MM.1S (cell line): Measurements from ENCODE around the gene TET2.

Source experiments
- DNase-seq: peaks from one replicate; pipeline ENCODE4 v3.0.0-alpha.2; 2015
- H2AFZ ChIP-seq: fragments of 300-600 bp; sonication (generic); 2 replicates; pipeline ENCODE4 v1.6.0; 2016; ENCODE audit warnings: antibody characterized with exemption, low read length
- H3F3A ChIP-seq: fragments of 300-600 bp; sonication (generic); 2 replicates; pipeline ENCODE4 v1.6.1; 2016; ENCODE audit warnings: mild to moderate bottlenecking, antibody characterized with exemption, low read length, moderate library complexity, mixed read lengths; ENCODE audit not compliant: insufficient read depth
- H3K27ac ChIP-seq: fragments of 300-600 bp; sonication (generic); 2 replicates; pipeline ENCODE4 v1.5.1; 2016; ENCODE audit warnings: mild to moderate bottlenecking, low read length
- H3K27me3 ChIP-seq: fragments of 300-600 bp; sonication (generic); replicated peaks from 2 replicates; pipeline ENCODE4 v1.6.0; 2016; ENCODE audit warnings: low read length; ENCODE audit not compliant: insufficient read depth
- H3K36me3 ChIP-seq: fragments of 300-600 bp; sonication (generic); replicated peaks from 2 replicates; pipeline ENCODE4 v1.6.1; 2016; ENCODE audit warnings: mild to moderate bottlenecking, low read length, mixed read lengths; ENCODE audit not compliant: insufficient read depth
- H3K4me1 ChIP-seq: fragments of 300-600 bp; sonication (generic); 2 replicates; pipeline ENCODE4 v1.6.1; 2016; ENCODE audit warnings: low read length, mixed read lengths
- H3K4me2 ChIP-seq: fragments of 300-600 bp; sonication (generic); 2 replicates; pipeline ENCODE4 v1.6.0; 2016; ENCODE audit warnings: low read depth, low read length
- H3K4me3 ChIP-seq: fragments of 300-600 bp; sonication (generic); 2 replicates; pipeline ENCODE4 v1.5.1; 2016; ENCODE audit warnings: low read length, mixed read lengths
- H3K79me2 ChIP-seq: fragments of 300-600 bp; sonication (generic); 2 replicates; pipeline ENCODE4 v1.6.1; 2016; ENCODE audit warnings: mixed run types, low read length, mixed read lengths
- H3K9ac ChIP-seq: fragments of 300-600 bp; sonication (generic); 2 replicates; pipeline ENCODE4 v1.6.1; 2016; ENCODE audit warnings: low read length, mixed read lengths
- H3K9me2 ChIP-seq: fragments of 300-600 bp; sonication (generic); replicated peaks from 2 replicates; pipeline ENCODE4 v1.6.1; 2016; ENCODE audit warnings: mild to moderate bottlenecking, low read length, mixed read lengths; ENCODE audit not compliant: insufficient read depth
- H3K9me3 ChIP-seq: fragments of 300-600 bp; sonication (generic); replicated peaks from 2 replicates; pipeline ENCODE4 v1.6.1; 2016; ENCODE audit warnings: mild to moderate bottlenecking, low read length, mixed read lengths; ENCODE audit not compliant: insufficient read depth
- H4K20me1 ChIP-seq: fragments of 300-600 bp; sonication (generic); 2 replicates; pipeline ENCODE4 v1.6.1; 2016; ENCODE audit warnings: mild to moderate bottlenecking, low read length, moderate library complexity, mixed read lengths; ENCODE audit not compliant: insufficient read depth
- CTCF ChIP-seq: fragments of 300-600 bp; sonication (generic); IDR thresholded peaks from 2 replicates; pipeline ENCODE4 v1.5.1; 2016; ENCODE audit warnings: antibody characterized with exemption, low read length, mixed read lengths
- EZH2 ChIP-seq: fragments of 300-600 bp; sonication (generic); optimal IDR thresholded peaks from 2 replicates; pipeline ENCODE3; 2017; ENCODE audit warnings: low read depth, mild to moderate bottlenecking, antibody characterized with exemption, low read length, mixed read lengths
- EZH2phosphoT487 ChIP-seq: fragments of 300-600 bp; sonication (generic); IDR thresholded peaks from 2 replicates; pipeline ENCODE4 v1.6.1; 2018; ENCODE audit warnings: antibody characterized with exemption, low read length

The TET2 gene

GRCh38 chr4:105227054-105227453 is 80.4 kb downstream of the TET2 start:
- H3K27ac ChIP-seq = no peak overlapping the region
- no peak for DNase-seq
- H3K4me1 ChIP-seq = no peaks in the 10 kb centered on the region
- no peaks in the 10 kb centered on the region for H3K27me3 ChIP-seq
- no peaks in the 10 kb centered on the region for H3K36me3 ChIP-seq
- no peak overlapping the region for H3K9ac ChIP-seq
- no peaks in the 10 kb centered on the region for H3F3A ChIP-seq
- H3K9me2 ChIP-seq = no peaks in the 10 kb centered on the region
- H4K20me1 ChIP-seq = no peaks in the 10 kb centered on the region
- no peaks in the 10 kb centered on the region for H3K79me2 ChIP-seq
- no peaks in the 10 kb centered on the region for H3K9me3 ChIP-seq
- H2AFZ ChIP-seq = no peak overlapping the region
- H3K4me3 ChIP-seq = no peak overlapping the region
- TF ChIP-seq EZH2phosphoT487 = no peak
- no peak for TF ChIP-seq CTCF
- TF ChIP-seq EZH2 = no peak
- no peak overlapping the region for H3K4me2 ChIP-seq

DNA sequence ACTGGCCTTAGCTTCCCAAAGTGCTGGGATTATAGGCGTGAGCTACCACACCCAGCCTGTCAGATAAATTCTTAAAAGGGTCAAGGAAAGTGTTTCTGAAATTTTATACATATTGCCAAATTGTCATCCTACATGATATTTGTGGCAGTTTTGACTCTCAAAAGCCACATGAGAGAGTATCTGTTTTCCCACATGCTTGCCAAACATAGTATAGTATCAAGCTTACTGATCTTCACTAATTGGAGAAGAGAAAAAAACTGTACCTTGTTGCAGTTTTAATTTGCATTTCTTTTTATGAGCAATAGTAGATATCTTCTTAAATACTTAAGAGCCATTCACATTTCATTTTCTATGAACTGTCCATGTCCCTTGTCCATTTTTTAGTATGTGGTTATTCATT is 83.6 kb downstream of the TET2 start:
- no peaks in the 10 kb centered on the region for H3K79me2 ChIP-seq
- no peaks in the 10 kb centered on the region for H3K9me2 ChIP-seq
- H3K9me3 ChIP-seq = no peaks in the 10 kb centered on the region
- H3K9ac ChIP-seq = no peak overlapping the region
- H3K27ac ChIP-seq = no peak overlapping the region
- no peaks in the 10 kb centered on the region for H3F3A ChIP-seq
- H3K4me1 ChIP-seq = peaks cover 5% of the 10 kb centered on the region
- no peak overlapping the region for H3K4me3 ChIP-seq
- no peaks in the 10 kb centered on the region for H4K20me1 ChIP-seq
- TF ChIP-seq EZH2phosphoT487 (no peak), EZH2 (no peak), CTCF (no peak)
- H2AFZ ChIP-seq = no peak overlapping the region
- H3K27me3 ChIP-seq = no peaks in the 10 kb centered on the region
- DNase-seq = no peak
- no peaks in the 10 kb centered on the region for H3K36me3 ChIP-seq
- H3K4me2 ChIP-seq = no peak overlapping the region

DNA sequence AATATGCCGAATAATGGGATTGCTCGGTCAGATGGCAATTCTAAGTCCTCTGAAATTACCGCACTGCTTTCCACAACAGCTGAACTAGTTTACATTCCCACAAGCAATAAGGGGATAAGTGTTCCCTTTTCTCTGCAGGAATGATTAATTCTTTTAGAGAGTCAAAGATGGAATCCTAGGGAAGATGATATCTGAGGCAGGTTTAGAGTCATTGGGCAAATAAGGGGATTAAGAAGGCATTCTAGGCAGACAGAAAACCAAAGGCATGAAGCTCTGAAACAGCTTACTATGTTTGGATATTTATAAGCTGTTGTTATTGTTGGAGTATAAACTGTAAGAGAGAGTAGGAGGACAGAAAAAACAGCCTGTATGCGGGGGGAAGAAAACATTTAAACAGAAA is 85.7 kb downstream of the TET2 start:
- no peak overlapping the region for H3K4me3 ChIP-seq
- no peak overlapping the region for H3K4me2 ChIP-seq
- H3K9me2 ChIP-seq = no peaks in the 10 kb centered on the region
- H3F3A ChIP-seq = peaks cover 14% of the 10 kb centered on the region
- no peak overlapping the region for H2AFZ ChIP-seq
- H3K9ac ChIP-seq = no peak overlapping the region
- no peaks in the 10 kb centered on the region for H3K36me3 ChIP-seq
- peaks cover 25% of the 10 kb centered on the region for H3K4me1 ChIP-seq
- DNase-seq = no peak
- no peaks in the 10 kb centered on the region for H3K27me3 ChIP-seq
- no peaks in the 10 kb centered on the region for H4K20me1 ChIP-seq
- no peaks in the 10 kb centered on the region for H3K79me2 ChIP-seq
- no peak overlapping the region for H3K27ac ChIP-seq
- no peaks in the 10 kb centered on the region for H3K9me3 ChIP-seq
- TF ChIP-seq CTCF = no peak
- TF ChIP-seq EZH2 = no peak
- TF ChIP-seq EZH2phosphoT487 = no peak
